Measurements from ENCODE around the gene GIPC3.
A peak's percentile ranks its signal among the peaks of the same experiment; 100 is the strongest.

The GIPC3 gene

DNA sequence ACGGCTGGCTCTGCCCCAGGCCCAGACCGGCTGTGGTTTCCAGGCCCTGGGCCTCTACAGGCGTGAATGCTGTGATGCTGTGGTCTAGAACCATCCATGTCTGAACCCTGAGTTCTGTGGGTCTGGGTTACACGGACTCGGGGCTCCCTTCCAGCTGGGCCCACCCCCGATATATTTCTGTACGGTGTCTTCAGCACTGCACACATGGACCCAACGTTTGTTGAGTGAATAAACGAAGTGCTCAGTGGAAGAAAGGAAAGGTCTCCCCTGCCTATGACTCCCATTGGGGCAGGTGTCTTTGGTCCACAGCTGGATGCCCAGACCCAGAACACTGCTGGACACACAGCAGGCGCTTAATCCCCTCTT is 39.6 kb upstream of the GIPC3 start:
- TF ChIP-seq, protein P1, sequence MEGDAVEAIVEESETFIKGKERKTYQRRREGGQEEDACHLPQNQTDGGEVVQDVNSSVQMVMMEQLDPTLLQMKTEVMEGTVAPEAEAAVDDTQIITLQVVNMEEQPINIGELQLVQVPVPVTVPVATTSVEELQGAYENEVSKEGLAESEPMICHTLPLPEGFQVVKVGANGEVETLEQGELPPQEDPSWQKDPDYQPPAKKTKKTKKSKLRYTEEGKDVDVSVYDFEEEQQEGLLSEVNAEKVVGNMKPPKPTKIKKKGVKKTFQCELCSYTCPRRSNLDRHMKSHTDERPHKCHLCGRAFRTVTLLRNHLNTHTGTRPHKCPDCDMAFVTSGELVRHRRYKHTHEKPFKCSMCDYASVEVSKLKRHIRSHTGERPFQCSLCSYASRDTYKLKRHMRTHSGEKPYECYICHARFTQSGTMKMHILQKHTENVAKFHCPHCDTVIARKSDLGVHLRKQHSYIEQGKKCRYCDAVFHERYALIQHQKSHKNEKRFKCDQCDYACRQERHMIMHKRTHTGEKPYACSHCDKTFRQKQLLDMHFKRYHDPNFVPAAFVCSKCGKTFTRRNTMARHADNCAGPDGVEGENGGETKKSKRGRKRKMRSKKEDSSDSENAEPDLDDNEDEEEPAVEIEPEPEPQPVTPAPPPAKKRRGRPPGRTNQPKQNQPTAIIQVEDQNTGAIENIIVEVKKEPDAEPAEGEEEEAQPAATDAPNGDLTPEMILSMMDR (IDR thresholded peaks at IDR 0.05; ENCODE audit: low read depth, low read length): no peak
- TF ChIP-seq EZH2phosphoT487 (IDR thresholded peaks at IDR 0.05; ENCODE audit: low read depth): no peak
- Histone ChIP-seq H3K4me3 (ENCODE audit: low read length) (no peak overlapping the region), H3K36me3 (replicated peaks; ENCODE audit: low read depth, low read length) (peaks cover 41% of the 10 kb centered on the region), H2AFZ (ENCODE audit: low read depth, low read length) (no peak overlapping the region), H3K9me3 (ENCODE audit: insufficient read depth, low read length) (no peaks in the 10 kb centered on the region), H3K4me2 (ENCODE audit: low read length) (no peak overlapping the region), H4K20me1 (ENCODE audit: insufficient read depth, low read length) (peaks cover 12% of the 10 kb centered on the region), H3K27me3 (ENCODE audit: low read depth, low read length) (no peaks in the 10 kb centered on the region), H3K27ac (ENCODE audit: low read length) (peak overlapping the region; percentile 1; the same call in 1 of the 2 replicates), H3K4me1 (ENCODE audit: low read length) (no peaks in the 10 kb centered on the region), H3K79me2 (ENCODE audit: low read length) (peaks cover 7% of the 10 kb centered on the region; the same call in 1 of the 2 replicates), H3K9ac (ENCODE audit: low read length) (no peak overlapping the region)

DNA sequence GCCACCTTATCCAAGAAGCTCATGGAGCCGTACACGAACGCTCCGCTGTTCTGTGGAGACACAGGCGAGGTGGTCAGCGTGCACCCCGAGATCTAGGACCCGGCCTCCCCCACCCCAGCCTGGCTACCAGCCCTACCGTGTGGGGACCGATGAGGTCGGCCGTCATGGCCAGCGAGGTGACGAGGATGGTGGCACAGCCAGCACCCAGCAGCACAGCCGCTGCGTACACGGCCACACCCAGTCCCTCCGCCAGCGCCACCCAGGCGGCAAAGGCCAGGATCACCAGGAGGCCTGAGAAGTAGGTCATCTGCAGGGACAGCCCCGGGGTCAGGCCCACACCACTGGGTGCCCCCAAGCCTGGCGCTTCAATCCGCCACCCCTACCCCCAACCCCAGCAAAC is 39.2 kb upstream of the GIPC3 start:
- Histone ChIP-seq H3K27ac (ENCODE audit: low read length) (no peak overlapping the region), H4K20me1 (ENCODE audit: insufficient read depth, low read length) (peaks cover 12% of the 10 kb centered on the region), H3K4me3 (ENCODE audit: low read length) (no peak overlapping the region), H3K4me2 (ENCODE audit: low read length) (no peak overlapping the region), H3K4me1 (ENCODE audit: low read length) (no peaks in the 10 kb centered on the region), H3K36me3 (replicated peaks; ENCODE audit: low read depth, low read length) (peaks cover 45% of the 10 kb centered on the region), H3K9ac (ENCODE audit: low read length) (no peak overlapping the region), H3K27me3 (ENCODE audit: low read depth, low read length) (no peaks in the 10 kb centered on the region), H2AFZ (ENCODE audit: low read depth, low read length) (no peak overlapping the region), H3K79me2 (ENCODE audit: low read length) (peaks cover 12% of the 10 kb centered on the region), H3K9me3 (ENCODE audit: insufficient read depth, low read length) (no peaks in the 10 kb centered on the region)
- no peak for TF ChIP-seq EZH2phosphoT487 (IDR thresholded peaks at IDR 0.05; ENCODE audit: low read depth)
- TF ChIP-seq, protein P1 (IDR thresholded peaks at IDR 0.05; ENCODE audit: low read depth, low read length): no peak

DNA sequence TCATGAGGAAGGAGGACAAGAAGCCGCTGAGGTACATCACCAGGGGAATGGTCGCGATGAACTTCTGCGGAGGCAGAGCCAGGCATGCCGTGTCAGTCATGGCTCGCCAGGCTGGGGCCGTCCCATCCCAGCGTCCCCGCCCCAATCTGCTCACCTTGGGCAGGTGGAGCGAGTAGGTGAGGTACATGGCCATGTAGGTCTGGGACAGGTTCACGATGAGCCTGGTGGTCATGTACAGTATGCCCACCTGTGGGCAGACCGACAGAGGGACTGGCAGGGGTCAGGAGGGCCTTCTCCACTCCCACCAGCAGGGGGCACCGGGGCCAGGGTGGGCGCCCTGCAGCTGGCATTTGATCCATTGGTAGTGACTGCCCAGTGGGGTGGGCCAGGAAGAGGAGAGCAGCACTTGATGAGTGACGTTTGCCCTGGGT is 38.0 kb upstream of the GIPC3 start:
- no peak overlapping the region for H2AFZ ChIP-seq (ENCODE audit: low read depth, low read length)
- no peaks in the 10 kb centered on the region for H3K4me1 ChIP-seq (ENCODE audit: low read length)
- H3K79me2 ChIP-seq (ENCODE audit: low read length): peaks cover 22% of the 10 kb centered on the region
- no peaks in the 10 kb centered on the region for H3K27me3 ChIP-seq (ENCODE audit: low read depth, low read length)
- TF ChIP-seq EZH2phosphoT487 (IDR thresholded peaks at IDR 0.05; ENCODE audit: low read depth): no peak
- TF ChIP-seq, protein P1 (IDR thresholded peaks at IDR 0.05; ENCODE audit: low read depth, low read length): peak; percentile 50
- H3K4me2 ChIP-seq (ENCODE audit: low read length): no peak overlapping the region
- no peaks in the 10 kb centered on the region for H3K9me3 ChIP-seq (ENCODE audit: insufficient read depth, low read length)
- H3K4me3 ChIP-seq (ENCODE audit: low read length): no peak overlapping the region
- H4K20me1 ChIP-seq (ENCODE audit: insufficient read depth, low read length): peaks cover 12% of the 10 kb centered on the region
- H3K36me3 ChIP-seq (replicated peaks; ENCODE audit: low read depth, low read length): peaks cover 45% of the 10 kb centered on the region
- H3K9ac ChIP-seq (ENCODE audit: low read length): no peak overlapping the region
- H3K27ac ChIP-seq (ENCODE audit: low read length): no peak overlapping the region

DNA sequence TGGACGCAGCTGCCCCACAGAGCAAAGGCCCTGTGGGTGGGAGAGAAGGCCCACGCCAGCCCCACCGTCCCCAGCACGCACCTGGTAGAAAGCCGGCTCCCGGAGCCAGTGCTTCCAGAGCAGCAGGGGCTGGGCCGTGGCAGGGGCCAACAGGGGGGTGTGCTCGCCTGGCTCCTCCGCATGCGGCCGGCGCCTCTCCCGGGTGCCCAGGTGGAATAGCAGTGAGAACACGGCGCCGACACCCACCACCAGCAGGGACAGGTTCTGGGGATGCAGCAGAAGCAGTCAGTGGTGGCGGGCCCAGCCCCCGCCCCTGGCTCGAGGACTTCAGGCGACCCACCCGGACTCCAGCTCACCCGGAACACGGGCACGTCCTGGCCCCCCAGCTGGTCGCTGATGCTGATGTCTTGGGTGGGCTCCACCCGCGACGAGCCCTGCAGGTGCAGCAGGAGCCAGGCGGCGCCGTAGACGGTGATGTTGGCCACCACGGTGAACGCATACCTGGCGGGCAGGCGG is 37.5 kb upstream of the GIPC3 start:
- H3K4me1 ChIP-seq (ENCODE audit: low read length): peaks cover 5% of the 10 kb centered on the region
- peaks cover 28% of the 10 kb centered on the region for H3K79me2 ChIP-seq (ENCODE audit: low read length)
- H4K20me1 ChIP-seq (ENCODE audit: insufficient read depth, low read length): peaks cover 12% of the 10 kb centered on the region
- peaks cover 44% of the 10 kb centered on the region for H3K36me3 ChIP-seq (replicated peaks; ENCODE audit: low read depth, low read length)
- no peak overlapping the region for H3K9ac ChIP-seq (ENCODE audit: low read length)
- no peak overlapping the region for H3K4me2 ChIP-seq (ENCODE audit: low read length)
- TF ChIP-seq, protein P1 (IDR thresholded peaks at IDR 0.05; ENCODE audit: low read depth, low read length): no peak
- no peak for TF ChIP-seq EZH2phosphoT487 (IDR thresholded peaks at IDR 0.05; ENCODE audit: low read depth)
- H3K27ac ChIP-seq (ENCODE audit: low read length): no peak overlapping the region
- H3K27me3 ChIP-seq (ENCODE audit: low read depth, low read length): no peaks in the 10 kb centered on the region
- H3K4me3 ChIP-seq (ENCODE audit: low read length): no peak overlapping the region
- no peak overlapping the region for H2AFZ ChIP-seq (ENCODE audit: low read depth, low read length)
- no peaks in the 10 kb centered on the region for H3K9me3 ChIP-seq (ENCODE audit: insufficient read depth, low read length)
